Chondrocyte (in vitro differentiated cells): Measurements from ENCODE around the gene EFCC1. TPM values are rescaled to one million over a fixed set of nuclear protein-coding genes. Genes with fewer than 3 reads are reported as not detected.

Source experiments
- DNase-seq: peaks from one replicate; pipeline ENCODE4 v3.0.0; 2021; ENCODE audit warnings: mixed read lengths, low spot score
- H3K27ac Mint-ChIP-seq: one replicate; pipeline ENCODE4 v1.8.0; 2021; ENCODE audit warnings: mild to moderate bottlenecking, moderate library complexity, mixed read lengths; ENCODE audit not compliant: unreplicated experiment
- H3K27me3 Mint-ChIP-seq: 2 replicates; pipeline ENCODE4 v1.8.0; 2021; ENCODE audit warnings: low read depth, mixed read lengths
- H3K36me3 Mint-ChIP-seq: 2 replicates; pipeline ENCODE4 v1.8.0; 2021; ENCODE audit warnings: low read depth, mixed read lengths
- H3K4me1 Mint-ChIP-seq: 2 replicates; pipeline ENCODE4 v1.8.0; 2021; ENCODE audit warnings: low read depth, mild to moderate bottlenecking, mixed read lengths
- H3K4me3 Mint-ChIP-seq: one replicate; pipeline ENCODE4 v1.8.0; 2021; ENCODE audit warnings: mild to moderate bottlenecking, moderate library complexity, mixed read lengths; ENCODE audit not compliant: unreplicated experiment
- H3K9me3 Mint-ChIP-seq: 2 replicates; pipeline ENCODE4 v1.8.0; 2021; ENCODE audit warnings: low read depth, mixed read lengths
- CTCF ChIP-seq: fragments of 200-600 bp; sonication (generic); IDR thresholded peaks from 2 replicates; pipeline ENCODE4 v1.5.0; 2021; ENCODE audit warnings: antibody characterized with exemption, mild to moderate bottlenecking, moderate library complexity
- total RNA-seq: library from RNA; stranded (reverse); gene quantifications from 3 replicates; pipeline ENCODE4 v1.2.1, GENCODE V29; 2021

EFCC1 gene
- total RNA-seq, 1 donor from 2014 or later: not detected

- Mint-ChIP-seq H3K4me1 (peaks cover 6% of the 10 kb centered on the region), H3K27ac (no peak overlapping the region)
These were observed 77.4 kb downstream of the EFCC1 start for GRCh38 chr3:129078510-129078909.

GRCh38 chr3:129081503-129081902, 80.4 kb downstream of the EFCC1 start:
- H3K36me3 Mint-ChIP-seq: no peaks in the 10 kb centered on the region
- H3K4me1 Mint-ChIP-seq: peaks cover 6% of the 10 kb centered on the region
- DNase-seq: no peak
- no peak overlapping the region for H3K27ac Mint-ChIP-seq
- TF ChIP-seq CTCF: no peak
- no peak overlapping the region for H3K4me3 Mint-ChIP-seq
- no peaks in the 10 kb centered on the region for H3K9me3 Mint-ChIP-seq
- H3K27me3 Mint-ChIP-seq: no peaks in the 10 kb centered on the region

More at GRCh38 chr3:129078510-129078909, 77.4 kb downstream of the EFCC1 start:
- no peak for DNase-seq
- TF ChIP-seq CTCF: no peak
- Mint-ChIP-seq H3K27me3 (no peaks in the 10 kb centered on the region), H3K9me3 (no peaks in the 10 kb centered on the region), H3K4me3 (no peak overlapping the region), H3K36me3 (no peaks in the 10 kb centered on the region)

GRCh38 chr3:129082026-129082425, 80.9 kb downstream of the EFCC1 start:
- H3K27ac Mint-ChIP-seq: no peak overlapping the region
- TF ChIP-seq CTCF: no peak
- H3K4me3 Mint-ChIP-seq: no peak overlapping the region
- no peak for DNase-seq
- H3K27me3 Mint-ChIP-seq: no peaks in the 10 kb centered on the region
- H3K36me3 Mint-ChIP-seq: no peaks in the 10 kb centered on the region
- no peaks in the 10 kb centered on the region for H3K9me3 Mint-ChIP-seq
- peaks cover 5% of the 10 kb centered on the region for H3K4me1 Mint-ChIP-seq

- Mint-ChIP-seq H3K27ac (no peak overlapping the region), H3K4me3 (no peak overlapping the region), H3K9me3 (no peaks in the 10 kb centered on the region), H3K27me3 (no peaks in the 10 kb centered on the region), H3K36me3 (no peaks in the 10 kb centered on the region), H3K4me1 (peaks cover 3% of the 10 kb centered on the region)
- no peak for DNase-seq
- TF ChIP-seq CTCF: no peak
These were observed 83.4 kb downstream of the EFCC1 start for GRCh38 chr3:129084501-129084900.

GRCh38 chr3:129085165-129085715, 84.1 kb downstream of the EFCC1 start:
- Mint-ChIP-seq H3K4me3 (no peak overlapping the region), H3K27me3 (no peaks in the 10 kb centered on the region), H3K36me3 (no peaks in the 10 kb centered on the region), H3K4me1 (peaks cover 3% of the 10 kb centered on the region), H3K9me3 (no peaks in the 10 kb centered on the region), H3K27ac (no peak overlapping the region)
- TF ChIP-seq CTCF: no peak
- no peak for DNase-seq
